Colonic mucosa (tissue), 4 donors: ENCODE results near the gene HCN3. TPM values are rescaled to one million over a fixed set of nuclear protein-coding genes. Genes with fewer than 3 reads are reported as not detected.

Source experiments
- DNase-seq: peaks from one replicate; pipeline ENCODE4 v3.0.0-alpha.2; 2020
- H3K27ac ChIP-seq: fragments of 200-600 bp; one replicate; pipeline ENCODE4 v1.8.0; 2021
- H3K27me3 ChIP-seq: fragments of 200-600 bp; one replicate; pipeline ENCODE4 v1.8.0; 2021
- H3K36me3 ChIP-seq: fragments of 200-600 bp; one replicate; pipeline ENCODE4 v1.8.0; 2021
- H3K4me1 ChIP-seq: fragments of 200-600 bp; one replicate; pipeline ENCODE4 v1.8.0; 2021; ENCODE audit warnings: mild to moderate bottlenecking
- H3K4me3 ChIP-seq: fragments of 200-600 bp; one replicate; pipeline ENCODE4 v1.8.0; 2021
- H3K9ac ChIP-seq, 2 donors: one replicate each; pipeline ENCODE4 v1.7.0; 2013; ENCODE audit warnings: control low read depth in 2 of 2, low read depth in 2 of 2, low read length in 2 of 2
- H3K9me3 ChIP-seq: fragments of 200-600 bp; one replicate; pipeline ENCODE4 v1.8.0; 2021
- intact Hi-C: fragments of 100-400 bp; cut with DNase I; formaldehyde crosslinking; loops from one replicate; pipeline ENCODE4 v1.14.1; 2022
- total RNA-seq, 2 donors: library from RNA; stranded (reverse); fragmentation: NEBNext Ultra II Directional in 1 of 2; extraction: Animal tissue kit (Norgen Biotek cat#: 25700) in 1 of 2; gene quantifications; one replicate each; pipeline ENCODE4 v1.2.1, GENCODE V29; 2021
- TF ChIP-seq, protein P1 (sequence below): fragments of 200-600 bp; IDR thresholded peaks from one replicate; pipeline ENCODE4 v1.8.0; 2022; ENCODE audit warnings: antibody characterized with exemption, mild to moderate bottlenecking
- donor health status: healthy.
- donor health status: DM: no; HTN: no; CAD: no.
- donor health status: DM: no; HTN: no; CAD: no.

The HCN3 gene
- total RNA-seq, 2 donors from 2014 or later, result 12.4 to 12.8 TPM

- Histone ChIP-seq H3K4me3 (no peak overlapping the region), H3K9ac (no peak overlapping the region), H3K27me3 (no peaks in the 10 kb centered on the region), H3K4me1 (peaks cover 3% of the 10 kb centered on the region), H3K27ac (peak overlapping the region; percentile 84), H3K9me3 (no peaks in the 10 kb centered on the region), H3K36me3 (no peaks in the 10 kb centered on the region)
- intact Hi-C loops, result no loop called here
- TF ChIP-seq, protein P1, sequence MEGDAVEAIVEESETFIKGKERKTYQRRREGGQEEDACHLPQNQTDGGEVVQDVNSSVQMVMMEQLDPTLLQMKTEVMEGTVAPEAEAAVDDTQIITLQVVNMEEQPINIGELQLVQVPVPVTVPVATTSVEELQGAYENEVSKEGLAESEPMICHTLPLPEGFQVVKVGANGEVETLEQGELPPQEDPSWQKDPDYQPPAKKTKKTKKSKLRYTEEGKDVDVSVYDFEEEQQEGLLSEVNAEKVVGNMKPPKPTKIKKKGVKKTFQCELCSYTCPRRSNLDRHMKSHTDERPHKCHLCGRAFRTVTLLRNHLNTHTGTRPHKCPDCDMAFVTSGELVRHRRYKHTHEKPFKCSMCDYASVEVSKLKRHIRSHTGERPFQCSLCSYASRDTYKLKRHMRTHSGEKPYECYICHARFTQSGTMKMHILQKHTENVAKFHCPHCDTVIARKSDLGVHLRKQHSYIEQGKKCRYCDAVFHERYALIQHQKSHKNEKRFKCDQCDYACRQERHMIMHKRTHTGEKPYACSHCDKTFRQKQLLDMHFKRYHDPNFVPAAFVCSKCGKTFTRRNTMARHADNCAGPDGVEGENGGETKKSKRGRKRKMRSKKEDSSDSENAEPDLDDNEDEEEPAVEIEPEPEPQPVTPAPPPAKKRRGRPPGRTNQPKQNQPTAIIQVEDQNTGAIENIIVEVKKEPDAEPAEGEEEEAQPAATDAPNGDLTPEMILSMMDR, result peak; percentile 22
- DNase-seq, result no peak
These were observed 30.0 kb downstream of the HCN3 start for GRCh38 chr1:155307247-155307740.

DNA sequence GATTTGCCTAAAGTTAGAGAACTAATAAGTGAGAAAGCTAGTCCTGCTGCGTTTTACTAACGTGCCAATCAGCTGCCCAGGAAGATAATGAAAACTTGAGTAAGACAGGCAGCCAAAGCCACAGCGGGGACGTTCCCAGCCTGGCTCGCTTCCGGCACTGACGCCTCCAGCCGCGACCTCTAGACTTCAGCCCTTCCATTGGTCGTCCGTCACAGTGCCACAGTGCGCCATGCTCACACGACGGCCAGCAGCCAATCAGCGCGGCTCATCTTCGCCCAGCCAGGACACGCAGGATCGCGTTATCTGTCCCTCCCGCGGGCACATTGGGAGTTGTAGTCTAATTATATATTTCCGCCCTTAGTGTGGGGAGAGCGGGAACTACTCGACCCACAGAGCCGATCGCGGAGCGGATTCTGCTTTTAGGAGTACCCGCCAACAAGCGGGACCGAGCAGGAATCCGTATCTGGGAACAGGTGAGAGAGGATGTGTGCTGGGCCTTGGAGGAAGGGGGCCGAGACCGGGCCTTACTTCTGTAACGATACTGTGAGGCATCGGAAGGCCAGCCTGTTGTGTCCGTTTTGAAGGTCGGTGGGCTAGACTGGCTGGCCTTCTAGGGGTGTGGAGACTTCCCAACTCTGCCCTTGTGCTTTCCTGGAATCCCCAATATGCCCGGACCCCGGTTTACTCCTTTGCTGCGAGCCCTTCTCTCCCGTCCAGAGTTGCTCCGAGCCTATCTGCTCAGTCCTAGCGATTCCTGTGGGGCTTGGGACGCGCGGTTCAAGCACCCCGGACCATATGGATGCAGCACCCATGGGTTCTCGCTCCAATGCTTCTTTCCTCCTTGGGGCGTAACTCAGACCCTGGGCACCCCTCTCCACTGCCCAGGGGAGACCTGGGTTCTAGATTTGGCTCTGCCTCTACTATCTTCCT lies 31.5 kb downstream of the HCN3 start, which contains the start of gene FDPS:
TSS of gene FDPS (plus strand) at position 374 of the 930 bp plus-strand sequence. CDS start 924 bp downstream, outside the sequence.
- H3K4me1 ChIP-seq, result peaks cover 3% of the 10 kb centered on the region
- H3K36me3 ChIP-seq, result no peaks in the 10 kb centered on the region
- H3K9me3 ChIP-seq, result no peaks in the 10 kb centered on the region
- TF ChIP-seq, protein P1, result no peak
- no peaks in the 10 kb centered on the region for H3K27me3 ChIP-seq
- H3K27ac ChIP-seq, result peak within 1 kb of the TSS; percentile 84
- H3K4me3 ChIP-seq, result peak within 1 kb of the TSS; percentile 49
- intact Hi-C loops, result no loop called here
- peak within 1 kb of the TSS; percentile 78 to 96 for H3K9ac ChIP-seq
- peak; percentile 99 for DNase-seq

DNA sequence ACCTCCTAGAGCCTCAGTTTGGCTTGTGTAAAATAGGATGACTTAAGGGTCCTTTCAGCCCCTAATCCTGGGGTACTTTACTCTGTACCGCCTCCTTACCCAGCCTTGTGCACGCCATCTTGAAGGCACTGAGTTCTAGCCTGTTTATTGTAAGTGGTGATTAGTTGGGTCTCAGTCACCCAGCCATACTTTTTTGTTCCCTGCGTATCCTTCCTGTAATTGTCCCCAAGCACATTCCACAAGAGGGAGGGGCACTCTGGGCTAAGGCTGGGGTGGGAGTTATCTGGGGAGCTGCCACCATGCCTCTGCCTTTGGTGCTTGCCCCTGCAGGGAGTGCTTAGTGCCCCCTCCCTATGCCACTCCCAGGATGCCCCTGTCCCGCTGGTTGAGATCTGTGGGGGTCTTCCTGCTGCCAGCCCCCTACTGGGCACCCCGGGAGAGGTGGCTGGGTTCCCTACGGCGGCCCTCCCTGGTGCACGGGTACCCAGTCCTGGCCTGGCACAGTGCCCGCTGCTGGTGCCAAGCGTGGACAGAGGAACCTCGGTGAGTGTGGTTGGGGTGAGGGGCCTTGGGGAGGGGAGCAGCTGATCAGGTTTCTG lies 32.3 kb downstream of the HCN3 start:
- Histone ChIP-seq H3K4me3 (peak overlapping the region; percentile 49), H3K27ac (peak overlapping the region; percentile 83), H3K36me3 (no peaks in the 10 kb centered on the region), H3K9me3 (no peaks in the 10 kb centered on the region), H3K9ac (peak overlapping the region; percentile 78 to 96), H3K4me1 (peaks cover 3% of the 10 kb centered on the region), H3K27me3 (no peaks in the 10 kb centered on the region)
- intact Hi-C loops, result no loop called here
- DNase-seq, result peak; percentile 53
- TF ChIP-seq, protein P1, result no peak

DNA sequence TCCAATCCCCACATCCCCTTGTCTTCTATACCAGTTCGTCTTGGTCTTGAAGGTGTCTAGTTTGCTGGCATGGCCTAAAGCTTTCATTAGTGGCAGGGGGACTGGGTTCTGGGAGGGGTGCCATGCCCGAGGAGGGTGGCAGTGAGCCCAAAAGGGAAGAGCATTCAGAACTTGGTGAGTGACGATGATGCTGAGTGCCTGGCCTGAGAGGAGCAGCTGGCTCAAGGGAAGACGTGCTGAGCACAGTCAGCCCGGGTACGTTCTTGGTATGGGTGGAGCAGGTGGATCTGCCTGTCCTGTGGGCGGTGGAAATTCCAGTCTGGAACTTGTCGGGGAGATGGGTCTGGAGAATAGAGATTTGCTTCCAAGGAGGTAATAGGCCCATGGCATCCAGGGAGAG lies 36.0 kb downstream of the HCN3 start:
- Histone ChIP-seq H3K4me3 (no peak overlapping the region), H3K27me3 (no peaks in the 10 kb centered on the region), H3K27ac (no peak overlapping the region), H3K9ac (no peak overlapping the region), H3K4me1 (peaks cover 3% of the 10 kb centered on the region), H3K9me3 (no peaks in the 10 kb centered on the region), H3K36me3 (no peaks in the 10 kb centered on the region)
- no peak for DNase-seq
- TF ChIP-seq, protein P1, result no peak
- intact Hi-C loops, result no loop called here

GRCh38 chr1:155316922-155317321 lies 39.7 kb downstream of the HCN3 start:
- Histone ChIP-seq H3K4me1 (peaks cover 7% of the 10 kb centered on the region), H3K9me3 (no peaks in the 10 kb centered on the region), H3K27ac (peak overlapping the region; percentile 6), H3K36me3 (no peaks in the 10 kb centered on the region), H3K4me3 (no peak overlapping the region), H3K9ac (no peak overlapping the region), H3K27me3 (no peaks in the 10 kb centered on the region)
- TF ChIP-seq, protein P1, result no peak
- DNase-seq, result no peak
- intact Hi-C loops, result no loop called here
